Neural progenitor cell (in vitro differentiated cells): Measurements from ENCODE around the gene HAX1. TPM values are rescaled to one million over a fixed set of nuclear protein-coding genes. Genes with fewer than 3 reads are reported as not detected.
"Not testable (repeated sequence)": the region's sequence is repeated elsewhere in the genome, so short reads cannot be mapped to it uniquely, and the experiment has no call there.

Experiments used
- DNase-seq: peaks from one replicate; pipeline ENCODE4 v3.0.0-alpha.2; 2016; ENCODE audit warnings: low spot score
- H2AFZ ChIP-seq: fragments of 200-600 bp; sonication (generic); replicated peaks from 2 replicates; pipeline ENCODE4 v1.6.1; 2016; ENCODE audit warnings: antibody characterized with exemption
- H3F3A ChIP-seq: fragments of 200-600 bp; sonication (generic); 2 replicates; pipeline ENCODE4 v1.6.1; 2016; ENCODE audit warnings: antibody characterized with exemption, low read depth
- H3K27ac ChIP-seq: fragments of 200-600 bp; sonication (generic); 2 replicates; pipeline ENCODE4 v1.5.1; 2016; ENCODE audit warnings: mild to moderate bottlenecking
- H3K27me3 ChIP-seq: fragments of 200-600 bp; sonication (generic); 2 replicates; pipeline ENCODE4 v1.6.1; 2016; ENCODE audit warnings: mild to moderate bottlenecking, moderate library complexity
- H3K36me3 ChIP-seq: fragments of 200-600 bp; sonication (generic); 2 replicates; pipeline ENCODE4 v1.5.1; 2016
- H3K4me1 ChIP-seq: fragments of 200-600 bp; sonication (generic); 2 replicates; pipeline ENCODE4 v1.6.1; 2016; ENCODE audit warnings: mixed run types
- H3K4me2 ChIP-seq: fragments of 200-600 bp; sonication (generic); 2 replicates; pipeline ENCODE4 v1.6.1; 2016
- H3K4me3 ChIP-seq: fragments of 200-600 bp; sonication (generic); 2 replicates; pipeline ENCODE4 v1.5.1; 2016
- H3K79me2 ChIP-seq: fragments of 200-600 bp; sonication (generic); 2 replicates; pipeline ENCODE4 v1.6.1; 2016; ENCODE audit warnings: low read depth
- H3K9ac ChIP-seq: fragments of 200-600 bp; sonication (generic); 2 replicates; pipeline ENCODE4 v1.6.1; 2016
- H3K9me3 ChIP-seq: fragments of 200-600 bp; sonication (generic); 2 replicates; pipeline ENCODE4 v1.5.1; 2016; ENCODE audit warnings: low read depth
- H4K20me1 ChIP-seq: fragments of 200-600 bp; sonication (generic); 2 replicates; pipeline ENCODE4 v1.6.1; 2016; ENCODE audit warnings: low read depth
- H3K27ac Mint-ChIP-seq: 3 replicates; pipeline ENCODE4 v1.8.0; 2021; ENCODE audit warnings: mixed read lengths
- H3K27me3 Mint-ChIP-seq: 2 replicates; pipeline ENCODE4 v1.8.0; 2022; ENCODE audit warnings: low read depth, mild to moderate bottlenecking, inconsistent platforms, moderate library complexity, mixed read lengths; ENCODE audit not compliant: insufficient read depth
- H3K36me3 Mint-ChIP-seq: 3 replicates; pipeline ENCODE4 v1.8.0; 2021; ENCODE audit warnings: mixed read lengths
- H3K4me1 Mint-ChIP-seq: 3 replicates; pipeline ENCODE4 v1.8.0; 2021; ENCODE audit warnings: mixed read lengths
- H3K4me3 Mint-ChIP-seq: 3 replicates; pipeline ENCODE4 v1.8.0; 2021; ENCODE audit warnings: mild to moderate bottlenecking, moderate library complexity, mixed read lengths
- H3K9me3 Mint-ChIP-seq: 3 replicates; pipeline ENCODE4 v1.8.0; 2020; ENCODE audit warnings: mixed read lengths
- CTCF ChIP-seq: fragments of 200-600 bp; sonication (generic); IDR thresholded peaks from 2 replicates; pipeline ENCODE4 v1.5.1; 2017; ENCODE audit warnings: antibody characterized with exemption, mild to moderate bottlenecking
- EZH2 ChIP-seq: fragments of 200-600 bp; sonication (generic); IDR thresholded peaks from 2 replicates; pipeline ENCODE4 v1.6.1; 2017; ENCODE audit warnings: antibody characterized with exemption, mild to moderate bottlenecking, moderate library complexity
- EZH2phosphoT487 ChIP-seq: fragments of 200-600 bp; sonication (generic); IDR thresholded peaks from 2 replicates; pipeline ENCODE4 v1.6.1; 2017; ENCODE audit warnings: antibody characterized with exemption
- total RNA-seq: library from RNA; depleted of rRNA; stranded (reverse); fragments of >200 nt; gene quantifications from 2 replicates; pipeline ENCODE4 v1.2.3, GENCODE V29; 2015; ENCODE audit warnings: low replicate concordance

Gene HAX1
- total RNA-seq, 1 donor from 2014 or later = 57.9 TPM

- H3K27me3 Mint-ChIP-seq = no peaks in the 10 kb centered on the region
- H3K4me1 Mint-ChIP-seq = no peaks in the 10 kb centered on the region
- TF ChIP-seq EZH2 = no peak
- no peak for TF ChIP-seq EZH2phosphoT487
- no peak for TF ChIP-seq CTCF
- no peaks in the 10 kb centered on the region for H3K4me1 ChIP-seq
- no peak overlapping the region for H3K27ac ChIP-seq
- no peak overlapping the region for H3K27ac Mint-ChIP-seq
- H3K79me2 ChIP-seq = no peaks in the 10 kb centered on the region
- no peaks in the 10 kb centered on the region for H3K9me3 ChIP-seq
- no peak overlapping the region for H3K4me3 ChIP-seq
- no peaks in the 10 kb centered on the region for H3K27me3 ChIP-seq
- no peaks in the 10 kb centered on the region for H3K36me3 ChIP-seq
- no peaks in the 10 kb centered on the region for H4K20me1 ChIP-seq
- H3K36me3 Mint-ChIP-seq = no peaks in the 10 kb centered on the region
- H2AFZ ChIP-seq = no peak overlapping the region
- H3K4me2 ChIP-seq = no peak overlapping the region
- DNase-seq = no peak
- H3F3A ChIP-seq = no peaks in the 10 kb centered on the region
- no peak overlapping the region for H3K9ac ChIP-seq
- no peak overlapping the region for H3K4me3 Mint-ChIP-seq
- peaks cover 6% of the 10 kb centered on the region for H3K9me3 Mint-ChIP-seq
Measured at GRCh38 chr1:154301582-154301981, 29.2 kb downstream of the HAX1 start.

- Histone ChIP-seq H3K27me3 (no peaks in the 10 kb centered on the region), H3F3A (no peaks in the 10 kb centered on the region), H3K9me3 (no peaks in the 10 kb centered on the region), H3K4me1 (no peaks in the 10 kb centered on the region), H3K27ac (no peak overlapping the region), H2AFZ (no peak overlapping the region), H3K9ac (no peak overlapping the region), H3K79me2 (no peaks in the 10 kb centered on the region), H3K36me3 (no peaks in the 10 kb centered on the region), H3K4me3 (no peak overlapping the region), H4K20me1 (no peaks in the 10 kb centered on the region), H3K4me2 (no peak overlapping the region)
- H3K27ac Mint-ChIP-seq = no peak overlapping the region
- peaks cover 4% of the 10 kb centered on the region for H3K9me3 Mint-ChIP-seq
- no peaks in the 10 kb centered on the region for H3K4me1 Mint-ChIP-seq
- H3K27me3 Mint-ChIP-seq = no peaks in the 10 kb centered on the region
- TF ChIP-seq EZH2 = no peak
- no peak for TF ChIP-seq CTCF
- no peak for TF ChIP-seq EZH2phosphoT487
- H3K4me3 Mint-ChIP-seq = no peak overlapping the region
- no peak for DNase-seq
- no peaks in the 10 kb centered on the region for H3K36me3 Mint-ChIP-seq
Measured at GRCh38 chr1:154304664-154305337, 32.4 kb downstream of the HAX1 start.

- Histone ChIP-seq H3K4me1 (no peaks in the 10 kb centered on the region), H3K9ac (no peak overlapping the region), H4K20me1 (no peaks in the 10 kb centered on the region), H3K79me2 (no peaks in the 10 kb centered on the region), H3K27ac (no peak overlapping the region), H3K9me3 (no peaks in the 10 kb centered on the region), H3K4me3 (no peak overlapping the region), H3K27me3 (no peaks in the 10 kb centered on the region), H3K4me2 (no peak overlapping the region), H3F3A (no peaks in the 10 kb centered on the region), H3K36me3 (no peaks in the 10 kb centered on the region), H2AFZ (no peak overlapping the region)
- Mint-ChIP-seq H3K27ac (no peak overlapping the region), H3K27me3 (no peaks in the 10 kb centered on the region), H3K4me1 (no peaks in the 10 kb centered on the region), H3K36me3 (no peaks in the 10 kb centered on the region), H3K9me3 (peaks cover 4% of the 10 kb centered on the region), H3K4me3 (no peak overlapping the region)
- no peak for DNase-seq
- TF ChIP-seq EZH2 (no peak), CTCF (no peak)
Measured at GRCh38 chr1:154306151-154306550, 33.7 kb downstream of the HAX1 start.

GRCh38 chr1:154307670-154308270, 35.3 kb downstream of the HAX1 start:
- not testable (repeated sequence) for H3K27ac ChIP-seq, H3K27ac Mint-ChIP-seq, DNase-seq, H3K36me3 ChIP-seq, H3K9ac ChIP-seq, H3K4me3 ChIP-seq, H2AFZ ChIP-seq, H3K4me1 ChIP-seq, H3K9me3 ChIP-seq, H3K9me3 Mint-ChIP-seq, H3K4me1 Mint-ChIP-seq, H3K4me3 Mint-ChIP-seq, H3K27me3 ChIP-seq, H3K79me2 ChIP-seq, H3K4me2 ChIP-seq, H3K36me3 Mint-ChIP-seq, H3K27me3 Mint-ChIP-seq, H3F3A ChIP-seq, H4K20me1 ChIP-seq

GRCh38 chr1:154309136-154309535, 36.7 kb downstream of the HAX1 start:
- H3K79me2 ChIP-seq = not testable (repeated sequence)

More at GRCh38 chr1:154309136-154309535, 36.7 kb downstream of the HAX1 start:
- H3K4me2 ChIP-seq, H3K4me3 Mint-ChIP-seq, DNase-seq, H3K4me3 ChIP-seq, H3F3A ChIP-seq, H3K27ac ChIP-seq, H3K27me3 ChIP-seq, H2AFZ ChIP-seq, H4K20me1 ChIP-seq, H3K36me3 Mint-ChIP-seq, H3K27ac Mint-ChIP-seq, H3K4me1 Mint-ChIP-seq, H3K36me3 ChIP-seq, H3K9me3 ChIP-seq, H3K9me3 Mint-ChIP-seq, H3K4me1 ChIP-seq, H3K27me3 Mint-ChIP-seq, H3K9ac ChIP-seq: not testable (repeated sequence)
